C4-2B (cell line): ENCODE data around the gene RPS17.

Experiments used
- CTCF ChIP-seq: fragments of 450-650 bp; conservative IDR thresholded peaks from 2 replicates; pipeline ENCODE4 v1.5.1; 2017; ENCODE audit warnings: mild to moderate bottlenecking
- ZFX ChIP-seq: fragments of 450-650 bp; IDR thresholded peaks from 2 replicates; pipeline ENCODE4 v1.6.1; 2017

DNA sequence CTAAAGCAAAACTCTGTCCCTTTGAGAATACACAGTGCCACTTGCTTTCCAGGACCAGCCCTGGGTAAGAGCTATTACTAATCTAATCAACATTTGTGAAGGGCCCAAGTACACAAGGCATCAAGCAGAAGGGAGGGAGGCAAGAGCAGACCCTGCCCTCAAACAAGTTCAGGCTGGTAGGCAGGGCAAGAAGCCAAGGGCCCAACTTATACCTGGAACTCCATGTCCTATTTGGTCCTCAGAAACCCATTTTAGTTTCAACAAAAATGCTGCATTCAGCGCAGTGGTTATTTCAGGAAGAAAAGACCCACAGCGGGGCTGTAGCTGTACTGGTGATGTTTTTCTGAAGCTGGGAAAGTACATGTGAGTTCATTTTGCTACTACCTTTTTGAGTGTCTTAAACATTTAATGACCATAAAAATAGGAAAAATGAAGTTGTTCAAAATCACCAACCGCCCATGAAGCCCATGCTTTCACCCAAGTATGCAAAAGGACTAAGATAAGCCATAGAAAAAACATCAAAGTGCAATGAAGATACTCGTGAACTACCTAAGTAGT is 2.8 kb downstream of the RPS17 start:
- TF ChIP-seq CTCF (no peak), ZFX (no peak)
